ENCODE data around the gene KREMEN2. TPM values are rescaled to one million over a fixed set of nuclear protein-coding genes. Genes with fewer than 3 reads are reported as not detected.
"Not testable (repeated sequence)": the region's sequence is repeated elsewhere in the genome, so short reads cannot be mapped to it uniquely, and the experiment has no call there.

Gene KREMEN2
- not detected for total RNA-seq

- no peak for DNase-seq
Measured at GRCh38 chr16:2963723-2964474, at the start of gene KREMEN2. KREMEN2 (plus strand) TSS chr16:2964275; CDS start chr16:2964521, 246 bp downstream.

- DNase-seq: no peak
Measured at GRCh38 chr16:2915196-2915929, 48.7 kb upstream of the KREMEN2 start.

GRCh38 chr16:2919511-2920255 is 44.4 kb upstream of the KREMEN2 start:
- DNase-seq: no peak

GRCh38 chr16:2923481-2923880 is 40.6 kb upstream of the KREMEN2 start:
- DNase-seq: no peak

GRCh38 chr16:2924901-2925755 is 38.9 kb upstream of the KREMEN2 start:
- DNase-seq: no peak

- no peak for DNase-seq
Measured at GRCh38 chr16:2925951-2926649, 38.0 kb upstream of the KREMEN2 start.

GRCh38 chr16:2926650-2926999 is 37.5 kb upstream of the KREMEN2 start:
- no peak for DNase-seq

- peak; percentile 67 for DNase-seq
Measured at GRCh38 chr16:2927010-2927646, 36.9 kb upstream of the KREMEN2 start.

- DNase-seq: not testable (repeated sequence)
Measured at GRCh38 chr16:2928151-2928550, 35.9 kb upstream of the KREMEN2 start.

- no peak for DNase-seq
Measured at GRCh38 chr16:2928796-2929195, 35.3 kb upstream of the KREMEN2 start.

GRCh38 chr16:2929693-2930092 is 34.4 kb upstream of the KREMEN2 start:
- DNase-seq: no peak

- DNase-seq: no peak
Measured at GRCh38 chr16:2930236-2930635, 33.8 kb upstream of the KREMEN2 start.

- not testable (repeated sequence) for DNase-seq
Measured at GRCh38 chr16:2931231-2931914, 32.7 kb upstream of the KREMEN2 start.

GRCh38 chr16:2933136-2933535 is 30.9 kb upstream of the KREMEN2 start:
- no peak for DNase-seq

- no peak for DNase-seq
Measured at GRCh38 chr16:2933701-2934100, 30.4 kb upstream of the KREMEN2 start.

- no peak for DNase-seq
Measured at GRCh38 chr16:2934450-2934849, 29.6 kb upstream of the KREMEN2 start.

- DNase-seq: no peak
Measured at GRCh38 chr16:2936436-2937011, 27.6 kb upstream of the KREMEN2 start.

GRCh38 chr16:2937170-2937569 is 26.9 kb upstream of the KREMEN2 start:
- no peak for DNase-seq

- no peak for DNase-seq
Measured at GRCh38 chr16:2938206-2938605, 25.9 kb upstream of the KREMEN2 start.

GRCh38 chr16:2939968-2940367 is 24.1 kb upstream of the KREMEN2 start:
- no peak for DNase-seq
